HG03558 (cell line): ENCODE data around the gene WFDC1.

ENCODE experiments used
- ATAC-seq: cut with Tn5 transposase; IDR thresholded peaks from one replicate; pipeline ENCODE4 v1.9.1; 2021; ENCODE audit warnings: moderate number of reproducible peaks; ENCODE audit not compliant: unreplicated experiment; ENCODE audit errors: extremely low read depth

WFDC1 gene

DNA sequence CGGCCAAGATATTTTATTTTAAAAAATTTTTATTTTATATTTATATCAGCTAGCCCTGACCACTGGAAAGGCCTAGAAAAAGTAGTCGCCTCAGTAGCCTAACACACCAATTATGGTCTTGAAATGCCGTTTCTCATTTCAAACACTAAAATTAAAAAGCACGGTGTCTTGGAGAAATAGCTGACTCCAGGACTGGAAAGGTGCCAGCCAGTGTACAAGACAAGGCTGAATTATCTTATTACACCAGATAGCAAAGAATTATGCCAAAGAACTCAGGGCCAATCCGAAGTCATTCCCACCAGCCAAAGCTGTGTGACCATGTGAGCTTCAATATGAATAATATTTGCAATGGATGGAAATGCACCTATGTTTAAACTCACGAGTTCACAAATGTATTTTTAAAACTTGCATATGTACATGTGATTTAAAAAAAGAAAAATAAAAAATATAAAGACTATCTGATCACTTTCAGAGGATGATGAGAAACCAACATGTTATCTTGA lies 53.8 kb downstream of the WFDC1 start:
- no peak for ATAC-seq

DNA sequence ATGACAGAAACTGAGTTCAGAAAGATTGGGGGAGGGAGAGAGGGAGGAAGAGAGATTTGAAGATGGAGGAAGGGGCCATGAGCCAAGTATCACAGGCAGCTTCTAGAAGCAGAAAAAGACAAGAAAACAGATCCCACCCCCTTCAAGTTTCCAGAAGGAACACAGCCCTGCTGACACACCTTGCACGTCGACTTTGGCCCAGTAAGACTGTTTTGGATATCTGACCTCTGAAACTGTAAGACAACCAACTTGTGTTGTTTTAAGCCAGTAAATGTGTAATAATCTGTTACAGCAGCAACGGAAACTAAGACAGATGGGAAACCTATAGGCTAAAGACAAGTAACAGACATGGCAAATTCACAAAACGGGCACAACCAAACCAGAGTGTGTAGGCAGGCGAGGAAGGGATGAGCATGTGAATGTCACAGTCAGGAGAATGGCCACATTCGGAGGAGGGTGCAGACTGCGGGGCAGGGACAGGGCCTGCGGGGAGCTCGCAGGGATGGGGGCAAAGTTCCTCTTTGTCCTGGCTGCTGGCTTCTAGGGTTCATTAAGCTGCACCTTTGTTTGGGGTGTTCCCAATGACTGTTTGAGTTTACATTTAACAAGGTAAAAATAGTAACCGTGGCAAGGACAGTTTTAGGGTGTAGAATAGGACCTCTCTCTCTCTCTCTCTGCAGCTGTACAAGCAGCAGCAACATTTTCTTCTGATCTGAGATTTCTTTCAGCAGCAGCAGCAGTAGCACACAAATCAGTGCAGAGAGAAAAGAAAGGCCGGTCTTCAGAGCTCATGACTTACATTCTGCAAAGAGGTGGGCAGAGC lies 55.4 kb downstream of the WFDC1 start:
- ATAC-seq, result no peak

DNA sequence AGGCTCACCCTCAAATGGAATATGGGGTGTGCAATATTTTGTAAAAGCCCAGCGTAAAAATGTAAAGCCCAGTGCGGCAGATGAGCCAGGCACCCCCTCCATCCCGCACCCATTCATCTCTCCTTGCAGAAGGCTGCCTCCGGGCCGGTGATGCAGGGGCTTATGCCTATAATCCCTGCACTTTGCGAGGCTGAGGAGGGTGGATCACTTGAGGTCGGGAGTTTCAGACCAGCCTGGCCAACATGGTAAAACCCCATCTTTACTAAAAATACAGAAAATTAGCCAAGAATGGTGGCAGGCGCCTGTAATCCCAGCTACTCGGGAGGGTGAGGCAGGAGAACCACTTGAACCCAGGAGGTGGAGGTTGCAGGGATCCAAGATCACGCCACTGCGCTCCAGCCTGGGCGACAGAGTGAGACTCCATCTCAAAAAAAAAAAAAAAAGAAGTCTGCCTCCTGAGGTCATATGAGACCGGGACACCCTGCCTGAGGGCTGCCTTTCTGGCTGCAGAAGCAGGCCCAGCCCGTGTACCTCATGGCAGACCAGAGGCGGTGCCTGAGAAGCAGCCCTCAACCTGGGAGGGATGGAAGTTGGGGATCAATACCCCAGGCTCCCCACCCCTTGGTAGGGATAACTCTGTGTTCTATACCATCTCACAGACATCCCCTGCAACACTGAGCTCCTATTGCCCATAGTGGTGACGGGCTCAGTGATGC lies 56.2 kb downstream of the WFDC1 start:
- no peak for ATAC-seq

DNA sequence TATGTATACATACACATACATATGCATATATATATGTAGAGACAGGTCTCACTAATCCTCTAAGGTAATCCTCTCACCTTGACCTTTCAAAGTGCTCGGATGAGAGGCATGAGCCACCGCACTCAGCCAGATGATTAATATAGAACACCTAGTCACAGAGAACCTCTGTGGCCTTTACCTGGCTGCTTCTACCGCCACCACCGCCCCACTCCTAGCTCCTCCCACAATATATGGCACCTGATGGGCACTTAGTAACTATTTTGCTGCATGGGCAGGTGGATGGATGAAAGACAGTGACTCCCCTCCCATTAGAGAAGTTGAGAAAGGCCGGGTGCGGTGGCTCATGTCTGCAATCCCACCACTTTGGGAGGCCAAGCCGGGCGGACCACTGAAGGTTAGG lies 57.0 kb downstream of the WFDC1 start:
- ATAC-seq, result no peak

GRCh38 chr16:84354306-84354705 lies 59.6 kb downstream of the WFDC1 start:
- no peak for ATAC-seq

- ATAC-seq, result no peak
Observed at GRCh38 chr16:84355149-84355548, 60.5 kb downstream of the WFDC1 start.

- no peak for ATAC-seq
Observed at GRCh38 chr16:84356176-84356575, 61.5 kb downstream of the WFDC1 start.

DNA sequence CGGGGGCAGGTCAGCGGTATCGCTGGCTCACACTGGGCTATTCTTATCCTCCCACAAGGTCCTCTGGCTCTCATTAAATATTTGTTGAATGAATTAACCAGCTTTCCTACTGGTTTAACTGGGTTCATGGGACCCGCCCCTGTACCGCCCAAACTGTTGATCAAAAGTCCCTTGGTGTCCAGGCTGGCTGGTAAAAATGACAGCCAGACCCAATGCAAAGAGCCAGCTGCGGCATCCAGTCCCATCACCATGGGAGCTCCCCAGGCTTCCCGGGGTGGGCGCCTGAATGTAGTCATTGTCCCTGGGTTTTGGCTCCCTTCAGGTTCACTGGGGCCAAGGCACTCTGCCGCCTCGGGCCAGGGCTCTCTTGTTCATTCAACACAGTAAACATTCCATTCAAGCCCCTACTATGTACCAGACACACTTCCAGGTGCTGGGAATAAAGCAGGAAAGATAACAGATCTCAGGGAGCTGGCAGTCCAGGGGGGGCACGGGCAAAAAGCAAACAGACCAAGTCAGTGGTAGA lies 62.0 kb downstream of the WFDC1 start:
- ATAC-seq, result no peak

GRCh38 chr16:84357191-84357651 lies 62.5 kb downstream of the WFDC1 start:
- no peak for ATAC-seq

GRCh38 chr16:84358601-84359295 lies 64.1 kb downstream of the WFDC1 start:
- no peak for ATAC-seq

DNA sequence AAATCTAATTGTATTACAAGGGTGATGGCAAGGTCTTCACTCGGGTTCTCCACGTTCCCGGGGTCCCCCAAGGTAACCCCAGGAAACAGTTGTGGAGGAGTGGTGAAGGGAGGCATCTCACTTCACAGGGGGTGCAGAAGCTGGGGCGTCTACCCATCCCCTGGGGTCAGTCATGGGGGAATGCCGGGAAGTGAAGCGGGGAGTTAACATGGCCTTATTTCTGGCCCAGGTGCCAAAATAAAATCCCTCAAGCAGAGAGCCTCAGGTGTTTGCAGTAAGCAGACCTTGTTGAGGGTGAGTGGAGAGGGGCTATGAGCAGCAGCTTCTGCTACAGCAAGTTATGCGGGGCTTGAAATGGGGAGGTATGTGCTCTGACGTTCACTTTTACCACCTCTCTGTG lies 64.6 kb downstream of the WFDC1 start:
- no peak for ATAC-seq

DNA sequence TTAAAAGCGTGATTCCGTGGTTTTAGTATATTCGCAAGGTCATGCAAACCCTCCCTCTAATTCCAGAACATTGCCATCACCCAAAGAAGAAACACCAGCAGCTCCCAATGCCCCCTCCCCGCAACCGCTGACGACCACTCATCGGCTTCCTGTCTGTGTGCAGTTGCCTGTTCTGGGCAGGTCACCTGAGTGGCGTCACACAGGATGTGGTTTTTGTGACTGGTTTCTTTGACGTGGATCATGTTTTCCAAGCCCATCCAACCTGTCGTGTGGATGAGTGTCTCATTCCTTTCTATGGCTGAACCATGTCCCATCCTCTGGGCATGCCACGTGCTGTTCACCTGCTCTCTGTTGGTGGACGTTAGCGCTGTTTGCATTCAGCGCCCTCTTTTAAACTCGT lies 65.5 kb downstream of the WFDC1 start:
- no peak for ATAC-seq

- no peak for ATAC-seq
Observed at GRCh38 chr16:84360748-84361147, 66.1 kb downstream of the WFDC1 start.

DNA sequence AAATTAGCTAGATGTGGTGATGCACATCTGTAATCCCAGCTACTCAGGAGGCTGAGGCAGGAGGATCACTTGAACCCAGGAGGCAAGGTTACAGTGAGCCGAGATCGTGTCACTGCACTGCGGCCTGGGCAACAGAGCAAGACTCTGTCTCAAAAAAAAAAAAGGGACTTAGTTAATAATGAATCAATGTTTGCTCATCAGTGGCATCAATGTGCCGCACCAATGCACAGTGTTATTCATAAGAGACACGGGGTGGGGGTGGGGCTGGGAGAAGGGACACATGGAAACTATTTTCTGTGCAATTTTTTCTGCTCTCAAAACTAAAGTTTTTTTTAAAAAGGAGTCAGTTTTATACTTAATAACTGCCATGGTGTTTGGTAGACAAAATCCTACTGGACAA lies 66.9 kb downstream of the WFDC1 start:
- no peak for ATAC-seq

- no peak for ATAC-seq
Observed at GRCh38 chr16:84362471-84362941, 67.8 kb downstream of the WFDC1 start.

- ATAC-seq, result no peak
Observed at GRCh38 chr16:84366208-84366607, 71.5 kb downstream of the WFDC1 start.

- no peak for ATAC-seq
Observed at GRCh38 chr16:84367297-84367680, 72.6 kb downstream of the WFDC1 start.

GRCh38 chr16:84367750-84368307 lies 73.2 kb downstream of the WFDC1 start:
- ATAC-seq, result no peak

DNA sequence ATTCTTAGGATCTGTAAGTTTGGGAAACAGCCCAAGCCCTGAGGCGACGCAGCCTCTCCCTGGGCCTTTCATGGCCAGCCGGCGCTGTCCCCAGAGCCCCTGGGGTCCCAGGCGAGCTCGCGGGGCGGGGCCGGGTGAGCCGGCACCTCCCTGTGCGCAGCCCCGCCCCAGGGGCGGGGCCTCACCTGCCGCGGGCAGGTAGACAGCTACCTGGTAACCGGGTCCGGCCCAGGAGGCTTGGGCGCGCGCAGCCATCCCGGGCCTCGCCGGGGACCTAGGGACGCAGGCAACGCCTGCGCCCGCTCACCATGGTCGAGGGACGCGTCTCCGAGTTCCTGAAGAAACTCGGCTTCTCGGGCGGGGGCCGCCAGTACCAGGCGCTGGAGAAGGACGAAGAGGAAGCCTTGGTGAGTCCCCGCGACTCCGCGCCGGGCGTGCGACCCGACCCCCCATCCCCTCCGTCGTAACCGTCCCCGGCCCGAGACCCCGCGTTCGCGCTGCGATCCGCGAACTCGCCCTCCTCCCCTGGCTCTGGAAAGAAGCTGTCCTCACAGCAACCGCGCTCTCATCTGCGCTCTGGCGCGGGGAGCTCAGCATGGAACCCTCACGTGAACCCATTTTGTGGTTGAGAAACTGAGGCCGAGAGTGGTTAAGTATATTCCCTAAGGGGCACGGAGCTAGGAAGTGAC lies 73.8 kb downstream of the WFDC1 start, which contains the start of gene ATP2C2:
TSS of gene ATP2C2 (plus strand) at position 231 of the 689 bp plus-strand sequence. CDS start at position 309, 78 bp downstream.
- ATAC-seq, result no peak
